B cell (primary cell): ENCODE measurements around the gene HMGCS1.
"Not testable (repeated sequence)": the region's sequence is repeated elsewhere in the genome, so short reads cannot be mapped to it uniquely, and the experiment has no call there.

Experiments
- EZH2 ChIP-seq: IDR thresholded peaks from 2 replicates; pipeline ENCODE4 v1.6.1; 2012; ENCODE audit warnings: borderline replicate concordance, low read depth, mild to moderate bottlenecking, moderate library complexity, low read length; ENCODE audit not compliant: insufficient read depth, poor library complexity, severe bottlenecking
- TF ChIP-seq, protein P1 (sequence below): fragments of 200-600 bp; IDR thresholded peaks from one replicate; pipeline ENCODE4 v1.8.0; 2022; ENCODE audit warnings: antibody characterized with exemption, mild to moderate bottlenecking

DNA sequence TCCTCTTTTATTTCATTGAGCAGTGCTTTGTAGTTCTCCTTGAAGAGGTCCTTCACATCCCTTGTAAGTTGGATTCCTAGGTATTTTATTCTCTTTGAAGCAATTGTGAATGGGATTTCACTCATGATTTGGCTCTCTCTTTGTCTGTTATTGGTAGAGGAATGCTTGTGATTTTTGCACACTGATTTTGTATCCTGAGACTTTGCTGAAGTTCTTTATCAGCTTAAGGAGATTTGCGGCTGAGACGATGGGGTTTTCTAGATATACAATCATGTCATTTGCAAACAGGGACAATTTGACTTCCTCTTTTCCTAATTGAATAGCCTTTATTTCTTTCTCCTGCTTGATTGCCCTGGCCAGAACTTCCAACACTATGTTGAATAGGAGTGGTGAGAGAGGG is 50.9 kb downstream of the HMGCS1 start:
- TF ChIP-seq, protein P1, sequence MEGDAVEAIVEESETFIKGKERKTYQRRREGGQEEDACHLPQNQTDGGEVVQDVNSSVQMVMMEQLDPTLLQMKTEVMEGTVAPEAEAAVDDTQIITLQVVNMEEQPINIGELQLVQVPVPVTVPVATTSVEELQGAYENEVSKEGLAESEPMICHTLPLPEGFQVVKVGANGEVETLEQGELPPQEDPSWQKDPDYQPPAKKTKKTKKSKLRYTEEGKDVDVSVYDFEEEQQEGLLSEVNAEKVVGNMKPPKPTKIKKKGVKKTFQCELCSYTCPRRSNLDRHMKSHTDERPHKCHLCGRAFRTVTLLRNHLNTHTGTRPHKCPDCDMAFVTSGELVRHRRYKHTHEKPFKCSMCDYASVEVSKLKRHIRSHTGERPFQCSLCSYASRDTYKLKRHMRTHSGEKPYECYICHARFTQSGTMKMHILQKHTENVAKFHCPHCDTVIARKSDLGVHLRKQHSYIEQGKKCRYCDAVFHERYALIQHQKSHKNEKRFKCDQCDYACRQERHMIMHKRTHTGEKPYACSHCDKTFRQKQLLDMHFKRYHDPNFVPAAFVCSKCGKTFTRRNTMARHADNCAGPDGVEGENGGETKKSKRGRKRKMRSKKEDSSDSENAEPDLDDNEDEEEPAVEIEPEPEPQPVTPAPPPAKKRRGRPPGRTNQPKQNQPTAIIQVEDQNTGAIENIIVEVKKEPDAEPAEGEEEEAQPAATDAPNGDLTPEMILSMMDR: not testable (repeated sequence)
- not testable (repeated sequence) for TF ChIP-seq EZH2
